HG03039 (cell line): ENCODE data around the gene ZNF503.

ENCODE experiments used
- ATAC-seq: cut with Tn5 transposase; IDR thresholded peaks from one replicate; pipeline ENCODE4 v1.9.1; 2021; ENCODE audit warnings: mild to moderate bottlenecking, moderate library complexity; ENCODE audit not compliant: unreplicated experiment

ZNF503 gene

GRCh38 chr10:75432176-75432575 is 30.6 kb upstream of the ZNF503 start:
- ATAC-seq, result no peak

DNA sequence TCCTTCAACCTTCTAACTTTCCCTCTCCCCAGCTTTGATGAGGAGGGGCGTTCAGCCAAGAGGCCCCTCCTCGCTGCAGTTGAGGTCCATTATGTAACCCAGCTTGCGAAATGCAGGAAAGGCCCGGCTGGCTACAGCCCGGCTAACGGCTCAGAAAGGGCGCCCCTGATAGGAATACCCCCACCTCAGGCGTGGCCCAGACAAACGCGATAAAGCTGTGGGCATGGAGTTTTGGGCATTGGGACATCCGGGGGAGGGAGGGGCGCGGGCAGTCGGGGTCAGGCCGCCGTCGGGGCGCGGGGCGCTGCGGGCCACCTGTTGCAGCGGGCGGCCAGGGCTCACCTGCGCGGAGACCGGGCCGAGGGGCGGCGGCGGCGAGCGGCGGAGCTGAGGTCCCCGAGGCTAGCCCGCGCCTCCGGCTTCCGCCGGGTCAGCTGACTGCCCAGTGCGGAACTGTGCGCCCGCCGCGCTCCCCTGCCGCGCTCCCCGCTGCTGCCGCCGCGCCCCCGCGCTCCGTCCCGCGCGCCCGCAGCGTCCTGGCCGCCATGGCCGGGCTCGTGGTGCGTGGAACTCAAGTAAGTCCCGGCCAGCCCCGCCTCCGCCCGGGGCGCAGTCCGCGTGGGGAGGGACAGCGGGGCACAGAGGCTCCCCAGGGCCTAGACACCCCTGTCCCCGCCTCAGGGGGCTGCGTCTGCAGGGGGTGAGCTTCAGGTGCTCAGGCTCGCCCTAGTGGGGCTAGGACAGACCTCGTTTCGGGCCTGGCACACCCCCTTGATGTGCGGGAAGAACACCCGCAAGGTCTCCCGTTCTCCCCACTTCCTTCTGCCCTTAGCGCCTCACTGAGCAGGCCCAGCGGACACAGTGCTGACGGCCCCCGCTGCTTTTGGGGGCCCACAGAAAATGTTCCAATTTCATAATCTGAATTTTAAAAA is 29.9 kb upstream of the ZNF503 start, which contains the start of gene LRMDA:
TSS of gene LRMDA (plus strand) at position 445 of the 932 bp plus-strand sequence.
- ATAC-seq, result no peak

DNA sequence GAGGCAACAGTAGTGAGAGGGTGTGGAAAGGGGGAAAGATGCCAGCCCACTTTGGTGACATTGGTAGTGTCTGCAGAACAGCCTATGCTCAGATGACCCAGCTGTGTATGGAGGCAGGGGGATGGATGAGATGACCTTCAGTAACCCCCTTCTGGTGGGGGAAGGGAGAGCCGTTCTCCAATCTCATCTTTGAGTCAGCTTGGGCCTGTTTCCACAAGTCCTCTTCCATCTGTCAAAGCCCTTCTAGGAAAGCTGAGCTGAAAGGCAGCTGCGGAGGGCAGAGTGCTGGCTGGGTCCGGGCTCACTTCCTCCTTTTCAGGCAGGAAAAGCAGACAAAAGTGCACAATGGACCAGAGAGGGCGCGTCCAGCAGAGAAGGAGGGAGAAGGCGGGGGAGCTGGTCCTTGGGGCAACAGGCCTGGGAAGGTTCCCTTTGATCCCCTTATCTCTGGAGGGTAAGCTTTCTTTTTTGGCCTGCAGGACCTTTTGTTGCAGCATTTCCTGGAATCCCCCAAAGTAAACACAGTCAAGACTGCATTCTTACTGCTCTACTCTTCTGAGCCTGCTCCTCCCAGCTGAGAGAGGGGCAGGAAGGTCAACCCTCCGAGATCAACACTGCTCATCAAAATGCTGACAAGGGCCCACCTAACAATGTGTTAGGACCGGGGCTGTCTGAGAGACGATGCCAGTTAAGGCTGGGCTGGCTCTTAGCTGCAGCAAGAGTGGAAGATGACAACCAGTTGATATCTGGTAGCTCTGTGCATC is 28.6 kb upstream of the ZNF503 start:
- no peak for ATAC-seq

GRCh38 chr10:75429159-75429827 is 27.7 kb upstream of the ZNF503 start:
- ATAC-seq, result no peak

- ATAC-seq, result no peak
Measured at GRCh38 chr10:75428434-75429158, 27.0 kb upstream of the ZNF503 start.

DNA sequence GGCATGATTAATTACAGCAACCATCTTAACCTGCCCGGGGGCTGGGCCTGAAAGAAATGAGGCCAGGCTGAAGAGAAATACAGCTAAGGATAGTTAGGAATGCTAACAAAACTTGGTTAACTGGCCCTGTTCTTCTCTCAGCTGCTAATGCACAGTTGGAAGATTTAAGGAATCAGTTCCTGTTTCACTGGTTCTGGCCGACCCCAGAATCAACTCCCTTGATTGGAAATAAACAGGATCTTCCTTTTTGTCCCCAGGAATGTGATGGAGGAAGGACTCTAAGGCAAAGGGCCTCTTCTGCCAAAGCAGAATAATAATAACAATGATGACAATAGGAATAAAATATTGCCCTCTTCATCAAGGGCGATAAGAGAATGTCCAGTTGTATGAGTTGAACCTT is 26.4 kb upstream of the ZNF503 start:
- ATAC-seq, result no peak

- ATAC-seq, result no peak
Measured at GRCh38 chr10:75426880-75427279, 25.3 kb upstream of the ZNF503 start.

DNA sequence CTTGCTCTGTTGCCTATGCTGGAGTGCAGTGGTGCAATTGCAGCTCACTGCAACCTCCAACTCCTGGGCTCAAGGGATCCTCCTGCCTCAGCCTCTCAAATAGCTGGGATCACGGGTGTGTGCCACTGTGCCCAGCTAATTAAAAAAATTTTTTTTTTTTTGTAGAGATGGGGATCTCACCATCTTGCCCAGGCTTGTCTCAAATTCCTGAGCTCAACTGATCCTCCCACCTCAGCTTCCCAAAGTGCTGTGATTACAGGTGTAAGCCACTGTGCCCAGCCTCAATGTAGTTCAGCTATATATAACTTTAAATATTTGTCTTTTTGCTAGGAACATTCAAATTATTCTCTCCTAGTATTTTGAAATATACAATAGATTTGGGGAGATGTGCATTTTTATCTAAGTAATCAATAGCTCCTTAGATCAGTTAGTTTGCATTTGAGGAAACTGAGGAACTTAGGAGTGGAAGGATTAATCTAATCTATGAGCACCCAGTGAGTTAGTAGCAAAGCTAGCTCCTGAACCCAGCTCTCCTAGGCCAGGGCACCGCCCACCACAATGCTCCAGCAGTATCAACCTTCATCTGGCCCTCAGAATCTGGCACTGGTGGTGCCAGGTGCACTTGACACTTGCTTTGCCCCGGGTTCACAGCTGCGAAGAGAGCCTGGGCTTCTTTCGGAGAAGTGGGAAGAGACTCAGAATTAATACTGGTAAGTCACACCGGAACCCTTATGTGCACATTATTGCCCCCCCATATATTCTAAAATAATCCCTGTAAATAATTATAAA is 23.9 kb upstream of the ZNF503 start:
- ATAC-seq, result no peak

DNA sequence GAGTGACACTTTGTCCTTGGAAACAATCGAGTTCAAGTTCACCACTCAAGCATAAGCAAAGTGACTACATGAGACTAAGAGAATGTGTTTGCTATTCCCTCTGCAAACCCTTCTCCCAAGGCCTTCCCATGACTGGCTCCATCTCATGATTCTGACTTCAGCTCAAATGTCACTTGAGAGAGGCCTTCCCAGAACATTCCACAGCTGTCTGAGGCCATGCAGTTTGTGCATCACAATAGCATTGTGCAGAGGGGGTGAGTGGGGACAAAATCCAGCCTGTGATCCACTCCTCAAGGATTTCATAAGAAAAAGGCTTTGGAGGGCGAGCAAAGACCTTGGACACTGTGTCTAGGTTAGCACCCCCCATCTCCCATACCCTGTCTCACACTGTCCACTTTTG is 23.0 kb upstream of the ZNF503 start:
- no peak for ATAC-seq

DNA sequence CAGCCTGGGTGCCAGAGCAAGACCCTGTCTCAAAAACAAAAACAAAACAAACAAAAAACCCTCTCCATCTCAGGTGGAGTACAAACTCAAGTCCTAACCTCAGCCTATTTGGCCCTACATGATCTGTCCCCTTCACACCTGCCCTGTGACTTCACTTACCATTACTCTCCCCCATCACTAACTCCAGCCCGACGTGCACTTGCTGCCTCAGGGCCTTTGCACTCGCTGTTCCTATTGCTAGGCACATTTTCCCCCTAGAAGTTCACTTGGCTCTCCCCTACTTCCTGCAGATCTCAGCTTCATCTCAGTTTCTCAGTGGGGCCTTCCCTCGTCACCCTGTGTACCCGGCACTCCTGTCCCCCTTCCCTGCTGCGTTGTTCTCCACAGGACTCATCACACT is 21.3 kb upstream of the ZNF503 start:
- ATAC-seq, result no peak

- no peak for ATAC-seq
Measured at GRCh38 chr10:75418712-75419111, 17.1 kb upstream of the ZNF503 start.

- ATAC-seq, result no peak
Measured at GRCh38 chr10:75418293-75418692, 16.7 kb upstream of the ZNF503 start.

GRCh38 chr10:75417522-75417927 is 16.0 kb upstream of the ZNF503 start:
- no peak for ATAC-seq

DNA sequence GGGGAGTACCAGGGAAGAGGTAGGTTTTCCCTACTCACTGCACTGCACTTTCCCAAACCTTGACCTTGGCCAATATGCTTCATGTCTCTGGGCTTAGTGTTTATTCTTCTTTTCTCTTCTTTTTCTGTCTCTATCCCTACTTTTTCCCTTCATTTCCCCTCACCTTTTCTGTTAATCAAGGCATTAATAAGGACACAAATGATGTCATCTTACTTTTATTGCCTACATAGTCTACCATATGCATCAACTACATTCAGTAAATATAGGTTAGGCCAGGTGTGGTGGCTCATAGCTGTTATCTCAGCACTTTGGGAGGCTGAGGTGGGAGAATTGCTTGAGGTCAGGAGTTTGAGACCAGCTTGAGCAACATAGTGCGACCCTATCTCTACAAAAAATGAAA is 13.0 kb upstream of the ZNF503 start:
- ATAC-seq, result no peak

GRCh38 chr10:75410132-75411005 is 8.8 kb upstream of the ZNF503 start:
- ATAC-seq, result no peak

- ATAC-seq, result no peak
Measured at GRCh38 chr10:75408911-75409885, 7.6 kb upstream of the ZNF503 start.

GRCh38 chr10:75408509-75408875 is 6.9 kb upstream of the ZNF503 start:
- ATAC-seq, result no peak
